Stimulated activated effector memory CD8-positive, alpha-beta T cell treated with anti-CD3 and anti-CD28 coated beads, Interleukin-12 subunit alpha, Interleukin-12 subunit beta, amount 100 ng/mL, for 72 hours (primary cell): ENCODE data around the gene FAXC.
"Not testable (repeated sequence)": the region's sequence is repeated elsewhere in the genome, so short reads cannot be mapped to it uniquely, and the experiment has no call there.

ENCODE experiments used
- ATAC-seq: fragments of 150-1000 bp; cut with Tn5 transposase; 2 replicates; pipeline ENCODE4 v1.10.0; 2021
- DNase-seq, 2 donors: peaks; one replicate each; pipeline ENCODE4 v3.0.0; 2021 to 2022; ENCODE audit warnings: low spot score in 2 of 2
- H3K27ac Mint-ChIP-seq: one replicate; pipeline ENCODE4 v1.8.0; 2022; ENCODE audit warnings: mild to moderate bottlenecking, mixed read lengths
- H3K36me3 Mint-ChIP-seq: one replicate; pipeline ENCODE4 v1.8.0; 2022; ENCODE audit warnings: mild to moderate bottlenecking, mixed read lengths
- H3K4me1 Mint-ChIP-seq: one replicate; pipeline ENCODE4 v1.8.0; 2022; ENCODE audit warnings: mixed read lengths
- H3K4me3 Mint-ChIP-seq: one replicate; pipeline ENCODE4 v1.8.0; 2022; ENCODE audit warnings: mild to moderate bottlenecking, mixed read lengths
- H3K9me3 Mint-ChIP-seq: one replicate; pipeline ENCODE4 v1.8.0; 2022; ENCODE audit warnings: mixed read lengths

FAXC gene

DNA sequence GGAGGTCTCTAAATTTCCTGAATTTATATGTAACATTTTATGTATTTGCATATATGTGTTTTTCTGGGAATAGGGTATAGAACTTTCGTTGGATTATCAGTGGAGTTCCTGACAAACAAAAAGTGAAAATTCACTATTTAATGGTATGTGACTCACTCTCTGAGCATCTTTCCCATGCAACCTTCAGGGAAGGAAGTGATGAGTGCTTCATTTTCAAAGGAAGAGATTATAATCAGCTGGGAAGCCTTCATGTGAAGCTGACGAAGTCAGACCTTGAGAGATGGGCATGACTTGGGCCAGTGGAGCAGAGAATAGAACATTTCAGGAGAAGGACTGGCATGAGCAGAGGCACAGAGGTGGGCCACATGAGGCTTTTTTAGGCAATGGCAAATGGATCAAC, 72.7 kb downstream of the FAXC start:
- no peaks in the 10 kb centered on the region for H3K4me1 Mint-ChIP-seq
- H3K36me3 Mint-ChIP-seq = no peaks in the 10 kb centered on the region
- no peak overlapping the region for H3K27ac Mint-ChIP-seq
- H3K4me3 Mint-ChIP-seq = no peak overlapping the region
- no peak for DNase-seq
- H3K9me3 Mint-ChIP-seq = no peaks in the 10 kb centered on the region
- no peak for ATAC-seq

DNA sequence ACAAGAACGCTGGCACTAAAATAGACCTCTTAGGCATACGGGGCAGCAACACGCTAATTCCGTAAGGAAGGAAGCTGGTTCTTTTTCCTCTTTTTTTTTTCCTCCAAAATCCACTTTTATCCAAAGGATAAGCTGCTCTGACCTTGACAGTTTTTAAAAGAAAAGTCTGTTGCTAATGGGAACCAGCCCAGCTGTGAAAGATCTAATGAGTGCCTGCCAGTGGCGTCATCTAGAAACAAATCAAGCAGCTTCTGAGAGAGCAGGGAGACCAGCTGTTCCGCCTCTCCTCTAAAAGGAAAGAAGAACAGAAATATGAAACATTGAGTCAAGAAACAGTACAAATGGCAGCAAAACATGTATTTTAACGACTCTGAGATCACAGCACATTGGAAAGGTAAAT, 78.6 kb downstream of the FAXC start:
- Mint-ChIP-seq H3K4me3 (no peak overlapping the region), H3K27ac (no peak overlapping the region), H3K9me3 (no peaks in the 10 kb centered on the region), H3K36me3 (no peaks in the 10 kb centered on the region), H3K4me1 (no peaks in the 10 kb centered on the region)
- no peak for ATAC-seq
- DNase-seq = no peak

DNA sequence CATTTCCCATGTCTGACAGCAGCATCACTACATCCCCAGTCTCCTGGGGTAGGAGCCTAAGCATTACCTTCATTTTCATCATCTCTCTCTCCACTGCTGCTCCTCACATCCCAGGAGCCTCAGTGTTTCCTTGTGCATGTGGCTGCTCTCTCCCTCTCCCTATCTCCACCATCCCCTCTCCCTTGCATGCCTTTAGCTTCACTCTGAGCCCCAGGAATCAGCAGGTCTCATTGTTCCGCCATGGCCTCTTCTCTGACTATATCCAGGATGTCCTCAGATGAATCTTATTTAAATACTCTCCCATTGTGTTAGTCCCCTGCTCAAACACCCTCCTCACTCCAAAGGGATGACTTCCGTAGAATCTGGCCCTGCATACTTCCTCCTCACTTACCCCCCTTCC, 79.4 kb downstream of the FAXC start:
- H3K9me3 Mint-ChIP-seq = no peaks in the 10 kb centered on the region
- ATAC-seq (no peak), DNase-seq (no peak)
- no peak overlapping the region for H3K4me3 Mint-ChIP-seq
- no peaks in the 10 kb centered on the region for H3K4me1 Mint-ChIP-seq
- no peak overlapping the region for H3K27ac Mint-ChIP-seq
- H3K36me3 Mint-ChIP-seq = no peaks in the 10 kb centered on the region

DNA sequence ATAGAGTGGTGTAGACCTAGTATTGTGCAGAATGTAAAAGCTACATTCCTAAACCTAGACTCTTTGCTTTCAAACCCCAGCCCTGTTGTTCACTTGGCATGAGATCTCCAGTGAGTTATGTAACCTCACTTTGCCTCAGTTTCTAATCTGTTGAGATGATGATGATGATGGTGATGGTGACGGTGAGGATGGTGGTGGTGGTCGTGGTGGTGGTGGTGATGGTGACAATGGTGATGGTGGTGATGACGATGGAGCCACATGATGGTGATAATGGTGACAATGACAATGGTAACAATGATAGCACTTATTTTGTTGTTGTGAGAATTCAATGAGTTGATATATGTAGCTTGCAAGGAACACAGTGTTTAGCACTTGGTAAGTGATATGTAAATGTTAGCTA, 80.3 kb downstream of the FAXC start:
- Mint-ChIP-seq H3K4me3 (no peak overlapping the region), H3K36me3 (no peaks in the 10 kb centered on the region), H3K9me3 (no peaks in the 10 kb centered on the region), H3K27ac (no peak overlapping the region), H3K4me1 (no peaks in the 10 kb centered on the region)
- DNase-seq (no peak), ATAC-seq (no peak)

DNA sequence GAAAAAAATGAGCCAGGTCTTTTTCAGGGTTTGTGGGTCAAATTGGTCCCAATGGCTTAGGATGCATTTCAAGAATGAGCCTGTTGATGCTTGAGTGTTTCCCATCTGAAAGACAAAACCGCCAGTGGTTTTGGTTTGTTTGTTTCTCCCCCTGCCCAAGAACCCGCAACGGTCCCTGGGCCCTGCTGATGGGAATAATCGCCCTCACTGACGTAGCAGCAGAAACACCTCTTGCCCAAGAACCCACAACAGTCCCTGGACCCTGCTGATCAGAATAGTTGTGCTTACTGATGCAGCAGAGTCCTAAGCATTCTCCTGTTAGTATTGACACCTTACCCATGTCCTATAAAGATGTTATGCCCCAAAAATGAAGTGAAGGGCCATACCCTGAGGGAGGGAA, 82.5 kb downstream of the FAXC start:
- H3K4me3 Mint-ChIP-seq, H3K27ac Mint-ChIP-seq, H3K9me3 Mint-ChIP-seq, H3K36me3 Mint-ChIP-seq, H3K4me1 Mint-ChIP-seq, ATAC-seq, DNase-seq: not testable (repeated sequence)

DNA sequence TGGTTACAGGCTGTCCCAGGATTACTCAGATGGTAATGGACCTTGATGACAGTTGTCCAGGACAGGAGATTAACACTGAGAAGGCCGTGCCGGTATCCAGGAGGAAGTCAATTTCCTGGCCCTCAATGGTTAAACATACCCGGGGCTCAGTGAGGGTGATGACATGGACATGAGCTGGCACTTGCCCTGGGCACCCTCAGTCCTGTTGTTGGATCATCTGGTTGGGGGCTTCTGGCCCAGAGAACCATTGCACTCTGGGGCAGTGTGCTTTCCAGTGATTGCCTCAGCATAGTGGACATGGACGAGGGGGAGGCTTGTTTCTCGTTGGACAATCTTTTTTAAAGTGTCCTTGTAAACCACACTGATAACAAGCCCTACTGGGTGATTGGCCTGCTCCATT, 84.0 kb downstream of the FAXC start:
- not testable (repeated sequence) for H3K36me3 Mint-ChIP-seq, H3K9me3 Mint-ChIP-seq, H3K4me1 Mint-ChIP-seq, H3K4me3 Mint-ChIP-seq, ATAC-seq, H3K27ac Mint-ChIP-seq, DNase-seq

DNA sequence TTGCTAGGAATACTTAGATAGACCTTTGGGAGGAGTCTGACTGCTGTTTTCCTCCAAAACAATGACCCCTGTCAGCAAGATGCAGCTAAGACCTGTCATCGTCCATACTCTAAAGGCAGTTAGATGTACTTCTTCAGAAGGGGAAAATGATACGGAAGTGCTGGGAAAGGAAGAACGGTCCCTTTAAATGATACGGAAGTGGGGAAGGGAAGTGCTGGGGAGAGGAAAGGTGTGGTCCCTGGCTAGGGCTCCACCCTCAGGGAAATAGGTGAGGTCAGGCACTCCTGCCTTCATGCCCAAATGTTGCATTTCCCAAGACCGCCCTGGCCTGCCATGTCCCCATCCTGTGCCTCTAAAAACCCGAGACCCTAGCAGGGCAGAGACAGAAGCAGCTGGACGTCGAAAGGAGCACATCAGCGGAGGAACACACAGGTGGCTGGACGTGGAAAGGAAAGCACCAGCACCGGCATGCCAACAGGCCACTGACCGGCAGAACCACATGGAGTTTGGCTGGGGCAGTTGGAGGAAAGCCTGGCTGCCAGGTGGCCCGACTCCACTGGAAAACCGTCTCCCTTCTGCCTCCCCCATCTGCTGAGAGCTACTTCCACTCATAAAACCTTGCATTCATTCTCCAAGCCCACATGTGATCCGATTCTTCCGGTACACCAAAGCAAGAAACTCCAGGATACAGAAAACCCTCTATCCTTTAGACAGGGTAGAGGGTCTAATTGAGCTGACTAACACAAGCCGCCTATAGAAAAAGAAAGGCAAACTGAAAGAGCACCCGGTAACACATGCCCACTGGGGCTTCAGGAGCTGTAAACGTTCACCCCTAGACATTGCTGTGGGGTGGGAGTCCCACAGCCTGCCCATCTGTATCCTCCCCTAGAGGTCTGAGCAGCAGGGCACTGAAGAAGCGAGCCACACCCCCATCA, 94.6 kb downstream of the FAXC start:
- no peaks in the 10 kb centered on the region for H3K4me1 Mint-ChIP-seq
- H3K36me3 Mint-ChIP-seq = no peaks in the 10 kb centered on the region
- H3K27ac Mint-ChIP-seq = no peak overlapping the region
- no peaks in the 10 kb centered on the region for H3K9me3 Mint-ChIP-seq
- ATAC-seq = no peak
- H3K4me3 Mint-ChIP-seq = no peak overlapping the region
- no peak for DNase-seq

DNA sequence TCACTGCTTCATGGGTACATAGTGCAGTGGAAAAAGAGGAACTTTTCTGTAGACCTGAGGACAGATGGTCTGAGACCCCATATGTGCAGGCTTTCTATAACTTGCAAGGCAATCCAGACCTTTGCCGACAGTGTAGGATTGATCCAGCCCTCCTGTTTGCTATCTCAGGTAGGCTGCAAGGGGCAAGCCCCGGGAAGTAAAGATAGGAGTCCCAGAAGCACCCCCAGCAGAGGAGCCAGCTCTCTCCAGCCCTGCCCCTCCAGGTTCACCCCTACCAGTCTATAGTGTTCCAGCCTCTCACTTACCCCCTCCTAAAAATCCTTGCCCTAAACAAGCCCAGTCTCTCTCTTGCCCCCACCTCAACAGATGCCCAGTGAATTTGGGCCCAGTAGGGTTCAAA, 96.2 kb downstream of the FAXC start:
- Mint-ChIP-seq H3K36me3 (no peaks in the 10 kb centered on the region), H3K9me3 (no peaks in the 10 kb centered on the region), H3K4me1 (no peaks in the 10 kb centered on the region), H3K4me3 (no peak overlapping the region), H3K27ac (no peak overlapping the region)
- DNase-seq (no peak), ATAC-seq (no peak)

DNA sequence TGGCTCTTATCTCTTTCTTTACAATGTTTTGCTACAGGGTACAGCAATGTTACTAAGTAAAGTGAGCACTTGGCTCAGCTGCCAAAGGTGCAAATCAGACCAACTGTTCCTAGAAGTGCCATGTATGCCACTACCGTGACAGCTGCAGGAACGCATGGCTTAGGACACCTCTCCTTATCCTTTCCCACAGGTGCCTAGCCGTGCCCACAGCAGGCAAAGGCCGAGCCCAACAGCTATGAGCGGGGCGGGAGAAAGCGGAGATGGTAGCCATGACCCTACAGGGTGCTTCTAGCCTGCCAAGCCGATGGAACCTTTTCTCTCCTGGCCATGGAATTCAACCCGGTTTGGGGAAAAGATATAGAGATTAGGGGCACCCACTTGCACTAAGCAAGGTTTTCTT, 97.1 kb downstream of the FAXC start:
- H3K4me1 Mint-ChIP-seq = no peaks in the 10 kb centered on the region
- no peak overlapping the region for H3K4me3 Mint-ChIP-seq
- DNase-seq (no peak), ATAC-seq (no peak)
- H3K36me3 Mint-ChIP-seq = no peaks in the 10 kb centered on the region
- H3K27ac Mint-ChIP-seq = no peak overlapping the region
- H3K9me3 Mint-ChIP-seq = no peaks in the 10 kb centered on the region

DNA sequence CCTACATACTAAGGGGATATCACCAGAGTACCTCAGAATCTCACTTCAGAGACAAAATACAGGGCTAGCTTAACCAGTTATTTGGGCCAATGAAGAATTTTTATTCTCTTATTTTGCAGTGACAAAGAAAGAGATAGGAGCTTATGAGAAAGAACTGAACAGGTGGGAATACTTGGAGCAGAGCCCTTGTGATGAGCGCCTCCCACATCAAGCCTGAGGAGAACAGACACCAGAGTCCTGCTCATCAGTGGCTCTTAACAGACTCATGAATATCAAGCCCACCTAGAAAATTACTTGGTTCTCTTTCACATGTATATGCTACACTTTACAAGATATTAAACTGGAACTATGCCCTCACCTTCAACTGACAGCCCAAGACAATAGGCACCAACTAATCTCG, 99.0 kb downstream of the FAXC start:
- ATAC-seq (no peak), DNase-seq (no peak)
- Mint-ChIP-seq H3K9me3 (no peaks in the 10 kb centered on the region), H3K4me3 (no peak overlapping the region), H3K36me3 (no peaks in the 10 kb centered on the region), H3K4me1 (no peaks in the 10 kb centered on the region), H3K27ac (no peak overlapping the region)

DNA sequence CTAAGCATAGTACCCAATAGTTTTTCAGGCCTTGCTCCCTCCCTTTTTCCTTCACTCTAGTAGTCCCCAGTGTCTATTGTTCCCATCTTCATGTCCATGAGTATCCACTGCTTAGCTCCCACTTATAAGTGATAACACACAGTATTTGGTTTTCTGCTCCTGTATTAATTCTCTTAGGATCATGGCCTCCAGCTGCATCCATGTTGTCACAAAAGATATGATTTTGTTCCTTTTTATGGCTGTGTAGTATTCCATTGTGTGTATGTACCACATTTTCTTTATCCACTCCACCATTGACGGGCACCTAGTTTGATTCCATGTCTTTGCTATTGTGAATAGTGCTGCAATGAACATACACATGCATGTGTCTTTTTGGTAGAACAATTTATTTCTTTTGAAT, 102.9 kb downstream of the FAXC start:
- H3K9me3 Mint-ChIP-seq = no peaks in the 10 kb centered on the region
- DNase-seq (no peak), ATAC-seq (no peak)
- no peak overlapping the region for H3K27ac Mint-ChIP-seq
- H3K4me3 Mint-ChIP-seq = no peak overlapping the region
- no peaks in the 10 kb centered on the region for H3K4me1 Mint-ChIP-seq
- no peaks in the 10 kb centered on the region for H3K36me3 Mint-ChIP-seq

DNA sequence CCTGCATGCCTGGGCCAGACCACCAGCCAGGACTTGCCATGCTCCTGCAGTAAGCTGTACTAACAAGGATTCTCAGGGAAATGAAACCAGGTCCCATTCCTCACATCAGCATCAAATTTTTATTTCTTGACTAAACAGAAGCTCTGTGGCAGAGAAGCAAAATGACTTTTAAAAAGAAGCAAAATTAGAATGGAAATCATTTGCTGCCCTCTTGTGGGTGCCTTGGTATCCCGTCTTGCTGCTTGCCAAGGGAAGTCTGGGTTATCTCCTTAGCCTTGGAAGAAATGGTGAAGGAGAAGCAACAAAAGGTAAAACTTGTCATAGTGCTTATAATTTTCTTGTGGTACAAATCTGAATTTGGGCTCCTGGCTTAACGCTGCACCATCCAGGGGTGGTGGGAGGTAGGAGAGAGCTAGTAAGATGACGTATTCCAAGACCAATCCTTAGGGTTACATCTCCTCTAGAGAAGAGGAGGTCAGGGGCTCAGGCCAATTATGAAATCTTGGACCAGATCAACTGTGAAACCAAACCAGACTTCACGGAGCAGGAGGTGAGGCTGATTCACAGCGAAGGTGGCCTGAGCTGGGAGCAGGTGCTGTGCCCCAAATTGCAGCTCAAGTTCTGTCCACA, 107.5 kb downstream of the FAXC start:
- Mint-ChIP-seq H3K9me3 (no peaks in the 10 kb centered on the region), H3K4me1 (no peaks in the 10 kb centered on the region), H3K4me3 (no peak overlapping the region), H3K27ac (no peak overlapping the region), H3K36me3 (no peaks in the 10 kb centered on the region)
- DNase-seq (no peak), ATAC-seq (no peak)

DNA sequence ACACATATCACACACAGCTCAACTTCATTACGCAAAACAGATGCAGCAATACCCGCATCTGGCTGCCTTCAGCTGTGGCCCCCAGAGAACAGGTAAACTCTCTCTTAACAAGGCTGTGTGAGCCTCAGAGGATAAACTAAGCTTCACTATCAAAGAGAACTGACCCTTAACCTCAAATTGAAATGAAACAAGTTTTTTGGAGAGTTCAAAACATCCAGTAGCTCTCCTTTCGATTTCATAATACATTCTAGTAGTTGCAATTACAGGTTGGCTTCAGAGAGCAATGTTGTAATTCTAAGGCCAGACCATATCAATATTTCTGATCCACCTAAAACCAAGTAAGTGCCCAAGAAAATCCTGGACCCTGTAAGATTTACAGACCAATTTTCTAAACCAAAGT, 113.5 kb downstream of the FAXC start:
- Mint-ChIP-seq H3K36me3 (no peaks in the 10 kb centered on the region), H3K4me1 (no peaks in the 10 kb centered on the region), H3K27ac (no peak overlapping the region), H3K4me3 (no peak overlapping the region), H3K9me3 (no peaks in the 10 kb centered on the region)
- ATAC-seq = no peak
- no peak for DNase-seq

DNA sequence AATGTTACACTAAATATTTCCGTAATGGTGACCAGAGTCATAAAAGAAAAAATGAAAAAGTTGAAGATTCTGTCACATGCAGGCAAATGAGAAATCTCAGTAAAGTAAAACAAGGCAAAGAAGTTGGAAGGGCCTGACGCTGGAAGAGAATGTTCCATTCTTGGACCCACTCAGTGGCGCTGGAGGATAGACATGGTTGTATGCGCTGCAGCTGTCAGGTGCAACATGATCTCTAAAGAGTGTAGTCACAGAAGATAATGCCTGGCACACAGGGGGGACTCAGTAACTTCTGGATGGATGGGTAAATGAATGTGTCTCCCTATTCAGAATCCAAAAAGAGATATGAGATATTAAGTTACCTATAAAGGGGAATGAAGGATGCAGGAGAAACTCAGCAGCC, 116.3 kb downstream of the FAXC start:
- Mint-ChIP-seq H3K4me1 (no peaks in the 10 kb centered on the region), H3K9me3 (no peaks in the 10 kb centered on the region), H3K4me3 (no peak overlapping the region), H3K36me3 (no peaks in the 10 kb centered on the region), H3K27ac (no peak overlapping the region)
- ATAC-seq (no peak), DNase-seq (no peak)

DNA sequence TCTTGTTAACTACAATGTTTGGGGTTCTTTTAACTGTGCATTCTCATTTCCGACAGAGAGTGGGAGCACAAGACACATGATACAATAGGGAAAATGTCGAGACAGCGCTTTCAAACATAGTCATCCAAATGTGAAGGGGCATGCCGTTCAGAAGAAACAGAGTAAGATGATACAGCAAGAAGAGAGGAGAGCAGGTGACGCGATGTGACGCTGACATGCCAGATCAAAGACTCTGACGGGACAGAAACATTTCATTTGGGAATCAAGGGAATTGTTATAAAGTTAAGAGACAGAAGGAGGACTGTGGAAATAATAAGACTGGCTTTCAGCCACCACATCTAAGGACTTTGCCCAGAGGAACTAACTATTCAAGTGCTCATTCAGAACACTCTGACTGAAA, 117.4 kb downstream of the FAXC start:
- H3K36me3 Mint-ChIP-seq = no peaks in the 10 kb centered on the region
- H3K9me3 Mint-ChIP-seq = no peaks in the 10 kb centered on the region
- no peak for ATAC-seq
- no peak overlapping the region for H3K4me3 Mint-ChIP-seq
- H3K4me1 Mint-ChIP-seq = no peaks in the 10 kb centered on the region
- no peak for DNase-seq
- H3K27ac Mint-ChIP-seq = no peak overlapping the region

DNA sequence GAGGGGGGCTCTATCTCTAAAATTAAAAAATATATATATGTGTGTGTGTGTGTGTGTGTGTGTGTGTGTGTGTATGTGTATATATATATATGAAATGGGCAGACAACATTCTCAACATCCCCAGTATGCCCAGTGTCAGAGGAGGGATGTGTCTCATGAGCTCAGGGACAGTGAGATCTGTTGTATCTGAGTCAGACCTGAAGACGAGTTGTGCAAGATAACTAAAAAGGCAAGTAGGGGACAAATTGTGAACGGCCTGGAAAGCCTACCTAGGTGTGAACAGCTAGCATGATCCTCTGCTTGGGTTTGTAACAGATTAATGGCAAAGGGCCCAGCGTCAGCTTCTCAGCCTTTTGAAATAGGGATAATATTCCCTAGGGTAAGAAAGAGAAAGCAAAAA, 124.3 kb downstream of the FAXC start:
- H3K4me1 Mint-ChIP-seq = no peaks in the 10 kb centered on the region
- H3K36me3 Mint-ChIP-seq = no peaks in the 10 kb centered on the region
- H3K9me3 Mint-ChIP-seq = no peaks in the 10 kb centered on the region
- DNase-seq = no peak
- H3K4me3 Mint-ChIP-seq = no peak overlapping the region
- H3K27ac Mint-ChIP-seq = no peak overlapping the region
- ATAC-seq = no peak
